ENCODE data around the gene SPTLC2.

Gene SPTLC2

DNA sequence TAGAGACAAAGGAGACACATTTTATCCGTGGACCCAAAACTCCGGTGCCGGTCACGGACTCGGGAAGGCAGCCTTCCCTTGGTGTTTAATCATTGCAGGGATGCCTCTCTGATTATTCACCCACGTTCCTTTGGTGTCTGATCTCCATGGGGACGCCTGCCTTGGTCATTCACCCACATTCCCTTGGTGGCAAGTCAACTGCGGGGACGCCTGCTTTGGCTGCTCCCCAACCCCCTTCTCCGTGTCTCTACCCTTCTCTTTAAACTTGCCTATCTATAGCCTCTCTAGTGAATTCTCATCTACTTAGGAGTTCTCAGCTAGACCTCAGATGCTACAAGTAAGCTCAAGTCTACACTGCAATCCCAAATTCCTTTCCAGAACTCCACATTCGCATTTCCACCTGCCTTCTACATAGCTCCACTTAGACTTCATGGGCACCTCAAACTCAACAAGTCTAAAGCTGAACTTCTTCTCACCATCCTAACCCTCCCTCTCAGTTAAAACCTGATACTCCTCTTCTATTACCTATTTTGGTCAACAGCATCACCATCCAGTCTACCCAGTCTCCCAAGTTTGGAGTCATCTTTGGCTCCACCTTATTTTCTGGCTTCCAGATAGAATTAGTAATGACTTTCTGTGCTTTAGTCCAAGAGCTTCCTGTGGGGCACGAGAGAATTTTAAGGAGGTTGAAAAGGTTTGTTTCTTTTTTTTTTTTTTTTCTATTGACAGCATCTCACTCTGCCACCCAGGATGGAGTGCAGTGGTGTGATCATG is 14.4 kb downstream of the SPTLC2 start:
- Histone ChIP-seq H2AFZ (ENCODE audit: low read length) (no peak overlapping the region), H3K79me2 (ENCODE audit: insufficient read depth, low read length) (peaks cover 86% of the 10 kb centered on the region), H4K20me1 (ENCODE audit: insufficient read depth, low read length, poor library complexity, severe bottlenecking) (peaks cover 13% of the 10 kb centered on the region), H3K4me3 (ENCODE audit: low read length, poor library complexity, severe bottlenecking) (no peak overlapping the region), H3K9me2 (replicated peaks; ENCODE audit: low read depth, low read length) (no peaks in the 10 kb centered on the region), H3K4me2 (ENCODE audit: low read depth, low read length, poor library complexity, severe bottlenecking) (no peak overlapping the region), H3K27me3 (ENCODE audit: insufficient read depth, low read length, poor library complexity, severe bottlenecking) (no peaks in the 10 kb centered on the region), H3K9ac (ENCODE audit: low read depth, low read length, poor library complexity, severe bottlenecking) (no peak overlapping the region), H3K4me1 (ENCODE audit: insufficient read depth, low read length, poor library complexity, severe bottlenecking) (peaks cover 17% of the 10 kb centered on the region), H3K9me3 (ENCODE audit: insufficient read depth, low read depth, low read length) (peaks cover 3% of the 10 kb centered on the region; the same call in 1 of the 2 replicates), H3K36me3 (ENCODE audit: insufficient read depth, low read length) (peaks cover 7% of the 10 kb centered on the region; the same call in 1 of the 2 replicates), H3F3A (ENCODE audit: low read depth) (no peaks in the 10 kb centered on the region)
- TF ChIP-seq EZH2phosphoT487 (IDR thresholded peaks at IDR 0.05; ENCODE audit: borderline replicate concordance), result no peak
- TF ChIP-seq, protein P1, sequence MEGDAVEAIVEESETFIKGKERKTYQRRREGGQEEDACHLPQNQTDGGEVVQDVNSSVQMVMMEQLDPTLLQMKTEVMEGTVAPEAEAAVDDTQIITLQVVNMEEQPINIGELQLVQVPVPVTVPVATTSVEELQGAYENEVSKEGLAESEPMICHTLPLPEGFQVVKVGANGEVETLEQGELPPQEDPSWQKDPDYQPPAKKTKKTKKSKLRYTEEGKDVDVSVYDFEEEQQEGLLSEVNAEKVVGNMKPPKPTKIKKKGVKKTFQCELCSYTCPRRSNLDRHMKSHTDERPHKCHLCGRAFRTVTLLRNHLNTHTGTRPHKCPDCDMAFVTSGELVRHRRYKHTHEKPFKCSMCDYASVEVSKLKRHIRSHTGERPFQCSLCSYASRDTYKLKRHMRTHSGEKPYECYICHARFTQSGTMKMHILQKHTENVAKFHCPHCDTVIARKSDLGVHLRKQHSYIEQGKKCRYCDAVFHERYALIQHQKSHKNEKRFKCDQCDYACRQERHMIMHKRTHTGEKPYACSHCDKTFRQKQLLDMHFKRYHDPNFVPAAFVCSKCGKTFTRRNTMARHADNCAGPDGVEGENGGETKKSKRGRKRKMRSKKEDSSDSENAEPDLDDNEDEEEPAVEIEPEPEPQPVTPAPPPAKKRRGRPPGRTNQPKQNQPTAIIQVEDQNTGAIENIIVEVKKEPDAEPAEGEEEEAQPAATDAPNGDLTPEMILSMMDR (conservative IDR thresholded peaks at IDR 0.05; ENCODE audit: low read length), result no peak

DNA sequence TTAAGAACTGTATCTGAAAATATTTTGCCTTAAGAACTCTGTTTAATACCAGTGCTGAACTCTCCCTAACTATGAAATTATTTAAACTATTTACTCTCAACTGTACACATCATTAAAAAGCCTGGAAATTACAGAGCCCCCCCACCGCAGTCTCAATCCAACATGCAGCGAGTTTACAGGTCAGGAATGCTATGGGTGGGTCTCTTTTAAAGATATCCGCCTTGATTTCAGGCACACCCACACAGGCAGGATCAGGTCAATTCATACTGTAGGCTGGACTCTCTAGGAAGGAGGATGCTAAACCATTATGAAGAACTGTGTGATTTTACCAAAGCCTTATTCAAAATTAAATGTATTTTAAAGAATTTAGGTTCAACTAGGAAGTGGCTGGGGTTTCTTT is 16.5 kb downstream of the SPTLC2 start:
- peaks cover 66% of the 10 kb centered on the region for H3K79me2 ChIP-seq (ENCODE audit: insufficient read depth, low read length)
- H3K4me2 ChIP-seq (ENCODE audit: low read depth, low read length, poor library complexity, severe bottlenecking), result no peak overlapping the region
- peaks cover 12% of the 10 kb centered on the region for H3K4me1 ChIP-seq (ENCODE audit: insufficient read depth, low read length, poor library complexity, severe bottlenecking)

DNA sequence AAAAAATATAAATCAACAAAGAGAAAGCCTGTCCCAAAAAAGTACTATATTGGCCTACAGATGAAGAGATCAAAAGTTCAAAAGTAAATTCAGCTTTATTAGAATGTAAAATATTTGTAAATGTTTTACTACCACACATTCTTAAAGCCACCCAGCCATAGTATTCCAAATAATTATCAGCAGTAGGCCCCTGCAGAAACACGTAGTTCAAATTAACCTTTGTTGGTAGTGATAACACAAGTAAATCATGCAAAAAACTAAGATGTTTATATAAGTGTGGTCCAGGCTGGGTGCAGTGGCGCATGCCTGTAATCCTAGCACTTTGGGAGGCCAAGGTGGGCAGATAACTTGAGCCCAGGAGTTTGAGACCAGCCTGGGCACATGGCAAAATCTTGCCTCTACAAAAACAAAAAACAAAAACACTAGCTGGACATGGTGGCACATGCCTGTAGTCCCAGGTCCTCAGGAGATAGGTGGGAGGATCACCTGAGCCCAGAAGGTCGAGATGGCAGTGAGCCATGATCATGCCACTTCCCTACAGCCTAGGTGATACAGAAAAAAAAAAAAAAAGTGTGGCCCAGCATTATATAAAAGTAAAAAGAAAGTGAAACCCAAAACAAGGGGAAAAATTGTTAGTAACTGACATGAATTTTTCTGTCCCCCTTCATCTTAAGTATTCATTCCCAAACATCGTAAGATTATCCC is 17.9 kb downstream of the SPTLC2 start:
- H3K27me3 ChIP-seq (ENCODE audit: insufficient read depth, low read length, poor library complexity, severe bottlenecking), result no peaks in the 10 kb centered on the region
- peaks cover 3% of the 10 kb centered on the region; the same call in 1 of the 2 replicates for H3K9me3 ChIP-seq (ENCODE audit: insufficient read depth, low read depth, low read length)
- H3K9me2 ChIP-seq (replicated peaks; ENCODE audit: low read depth, low read length), result no peaks in the 10 kb centered on the region
- H3K36me3 ChIP-seq (ENCODE audit: insufficient read depth, low read length), result peaks cover 32% of the 10 kb centered on the region; the same call in 1 of the 2 replicates
- no peak overlapping the region for H2AFZ ChIP-seq (ENCODE audit: low read length)
- peaks cover 8% of the 10 kb centered on the region for H4K20me1 ChIP-seq (ENCODE audit: insufficient read depth, low read length, poor library complexity, severe bottlenecking)
- H3K4me3 ChIP-seq (ENCODE audit: low read length, poor library complexity, severe bottlenecking), result peak overlapping the region; percentile 38
- H3F3A ChIP-seq (ENCODE audit: low read depth), result 0 out of 2 replicates have a peak, but pooled peaks cover 3% of the 10 kb centered on the region
- TF ChIP-seq, protein P1 (conservative IDR thresholded peaks at IDR 0.05; ENCODE audit: low read length), result no peak
- H3K4me1 ChIP-seq (ENCODE audit: insufficient read depth, low read length, poor library complexity, severe bottlenecking), result peaks cover 20% of the 10 kb centered on the region
- H3K4me2 ChIP-seq (ENCODE audit: low read depth, low read length, poor library complexity, severe bottlenecking), result peak overlapping the region; percentile 57
- H3K79me2 ChIP-seq (ENCODE audit: insufficient read depth, low read length), result peaks cover 61% of the 10 kb centered on the region
- H3K9ac ChIP-seq (ENCODE audit: low read depth, low read length, poor library complexity, severe bottlenecking), result peak overlapping the region; percentile 49

More for the DNA sequence above, 16.5 kb downstream of the SPTLC2 start:
- H3K9me2 ChIP-seq (replicated peaks; ENCODE audit: low read depth, low read length), result no peaks in the 10 kb centered on the region
- no peaks in the 10 kb centered on the region for H3F3A ChIP-seq (ENCODE audit: low read depth)
- no peak overlapping the region for H3K9ac ChIP-seq (ENCODE audit: low read depth, low read length, poor library complexity, severe bottlenecking)
- peaks cover 3% of the 10 kb centered on the region; the same call in 1 of the 2 replicates for H3K9me3 ChIP-seq (ENCODE audit: insufficient read depth, low read depth, low read length)
- TF ChIP-seq, protein P1 (conservative IDR thresholded peaks at IDR 0.05; ENCODE audit: low read length), result no peak
- TF ChIP-seq EZH2phosphoT487 (IDR thresholded peaks at IDR 0.05; ENCODE audit: borderline replicate concordance), result no peak
- no peak overlapping the region for H3K4me3 ChIP-seq (ENCODE audit: low read length, poor library complexity, severe bottlenecking)
- H3K36me3 ChIP-seq (ENCODE audit: insufficient read depth, low read length), result peaks cover 26% of the 10 kb centered on the region; the same call in 1 of the 2 replicates
- H2AFZ ChIP-seq (ENCODE audit: low read length), result no peak overlapping the region
- H3K27me3 ChIP-seq (ENCODE audit: insufficient read depth, low read length, poor library complexity, severe bottlenecking), result no peaks in the 10 kb centered on the region
- peaks cover 8% of the 10 kb centered on the region for H4K20me1 ChIP-seq (ENCODE audit: insufficient read depth, low read length, poor library complexity, severe bottlenecking)
